Esophagus muscularis mucosa (tissue), 4 donors: Measurements from ENCODE around the gene LTBP1. TPM values are rescaled to one million over a fixed set of nuclear protein-coding genes. Genes with fewer than 3 reads are reported as not detected.
A peak's percentile ranks its signal among the peaks of the same experiment; 100 is the strongest.

Source experiments
- DNase-seq: peaks from one replicate; pipeline ENCODE4 v3.0.0-alpha.2; 2017; ENCODE audit errors: extremely low spot score
- H3K27ac ChIP-seq, 4 donors: fragments of 200-600 bp; sonication (generic); replicated peaks in 1 of 4; 1 replicate in 3 of 4; 2 replicates in 1 of 4; pipeline ENCODE4 v1.5.1; 2016 to 2019; ENCODE audit warnings: mild to moderate bottlenecking in 1 of 4
- H3K27me3 ChIP-seq, 4 donors: fragments of 200-600 bp; sonication (generic); one replicate each; pipeline versions ENCODE4 v1.5.1 to v1.6.0; 2016 to 2019
- H3K36me3 ChIP-seq, 4 donors: fragments of 200-600 bp; sonication (generic); one replicate each; pipeline ENCODE4 v1.5.1; 2016 to 2019
- H3K4me1 ChIP-seq, 4 donors: fragments of 200-600 bp; sonication (generic); one replicate each; pipeline ENCODE4 v1.5.1; 2016 to 2019
- H3K4me3 ChIP-seq, 4 donors: fragments of 200-600 bp; sonication (generic); 1 replicate in 2 of 4; 2 replicates in 2 of 4; pipeline ENCODE4 v1.5.1; 2016 to 2019; ENCODE audit warnings: mild to moderate bottlenecking in 4 of 4, moderate library complexity in 1 of 4
- H3K9me3 ChIP-seq, 4 donors: fragments of 200-600 bp; sonication (generic); 1 replicate in 3 of 4; 2 replicates in 1 of 4; pipeline ENCODE4 v1.5.1; 2016 to 2019
- CTCF ChIP-seq, 3 experiments: fragments of 200-600 bp in 2 of 3; fragments of 450-650 bp in 1 of 3; sonication (generic) in 2 of 3; IDR thresholded peaks; one replicate each; pipeline ENCODE4 v1.5.1; 2017 to 2019; ENCODE audit warnings: antibody characterized with exemption in 3 of 3, mild to moderate bottlenecking in 2 of 3, moderate library complexity in 1 of 3
- EP300 ChIP-seq: sonication (generic); formaldehyde crosslinking; IDR thresholded peaks from one replicate; pipeline ENCODE4 v1.6.1; 2017; ENCODE audit warnings: antibody characterized with exemption
- POLR2A ChIP-seq: fragments of 450-650 bp; IDR thresholded peaks from one replicate; pipeline ENCODE4 v1.6.1; 2017; ENCODE audit warnings: antibody characterized with exemption, moderate library complexity, mild to moderate bottlenecking, low read depth
- POLR2AphosphoS5 ChIP-seq, 2 donors: sonication (generic); formaldehyde crosslinking; IDR thresholded peaks; one replicate each; pipeline ENCODE4 v1.6.1; 2017; ENCODE audit warnings: antibody characterized with exemption in 2 of 2
- WGBS: methylation state at CpG from one replicate; pipeline ENCODE4 v1.1.5; 2018; 5-methylcytosine and 5-hydroxymethylcytosine counted together
- intact Hi-C: fragments of 100-400 bp; cut with DNase I; formaldehyde crosslinking; loops from one replicate; pipeline ENCODE4 v1.15.1; 2023
- total RNA-seq, 4 donors: library from RNA; depleted of rRNA; stranded (reverse); fragments of >200 nt; gene quantifications; one replicate each; pipeline versions ENCODE4 v1.1.0 to v1.2.1, GENCODE V29; 2016

Gene LTBP1
- total RNA-seq, 4 donors from 2014 or later, result 254 to 465 (median 368) TPM

GRCh38 chr2:32986480-32986879 lies 39.7 kb downstream of the LTBP1 start:
- DNase-seq, result peak; percentile 78
- H3K27ac ChIP-seq, result no peak overlapping the region
- no peaks in the 10 kb centered on the region for H3K36me3 ChIP-seq
- intact Hi-C loops, result no loop called here
- no peaks in the 10 kb centered on the region for H3K27me3 ChIP-seq
- H3K4me1 ChIP-seq, result peaks cover 0 to 13% (median 9%) of the 10 kb centered on the region in 4 donors
- H3K9me3 ChIP-seq, result no peaks in the 10 kb centered on the region
- no peak overlapping the region for H3K4me3 ChIP-seq
- TF ChIP-seq EP300 (no peak), POLR2AphosphoS5 (IDR thresholded peaks at IDR 0.05) (no peak), POLR2A (no peak), CTCF (IDR thresholded peaks at IDR 0.05) (no peak)
- WGBS, result 91% methylated on average over 4 of the region's 4 CpGs

- TF ChIP-seq POLR2A, result no peak
- no peak for TF ChIP-seq POLR2AphosphoS5 (IDR thresholded peaks at IDR 0.05)
- TF ChIP-seq CTCF (IDR thresholded peaks at IDR 0.05), result no peak
- TF ChIP-seq EP300, result no peak
- 78% methylated on average over 3 of the region's 3 CpGs for WGBS
Observed at GRCh38 chr2:32988525-32988924, 41.8 kb downstream of the LTBP1 start.

GRCh38 chr2:32990556-32990955 lies 43.8 kb downstream of the LTBP1 start:
- no peak for DNase-seq
- Histone ChIP-seq H3K36me3 (no peaks in the 10 kb centered on the region), H3K4me3 (no peak overlapping the region), H3K9me3 (no peaks in the 10 kb centered on the region), H3K27ac (no peak overlapping the region), H3K4me1 (peaks cover 8 to 31% (median 23%) of the 10 kb centered on the region in 4 donors), H3K27me3 (no peaks in the 10 kb centered on the region)
- intact Hi-C loops, result no loop called here
- no peak for TF ChIP-seq CTCF (IDR thresholded peaks at IDR 0.05)
- no peak for TF ChIP-seq POLR2AphosphoS5 (IDR thresholded peaks at IDR 0.05)
- no peak for TF ChIP-seq EP300
- TF ChIP-seq POLR2A, result no peak
- 0% methylated on average over 1 of the region's 1 CpG for WGBS

More at GRCh38 chr2:32988525-32988924, 41.8 kb downstream of the LTBP1 start:
- Histone ChIP-seq H3K4me1 (peaks cover 8 to 31% (median 23%) of the 10 kb centered on the region in 4 donors), H3K36me3 (no peaks in the 10 kb centered on the region), H3K27ac (no peak overlapping the region), H3K9me3 (no peaks in the 10 kb centered on the region), H3K4me3 (no peak overlapping the region), H3K27me3 (no peaks in the 10 kb centered on the region)
- intact Hi-C loops, result no loop called here
- DNase-seq, result peak; percentile 14

- Histone ChIP-seq H3K9me3 (no peaks in the 10 kb centered on the region), H3K27me3 (no peaks in the 10 kb centered on the region), H3K36me3 (no peaks in the 10 kb centered on the region), H3K4me3 (no peak overlapping the region), H3K4me1 (peaks cover 8 to 31% (median 23%) of the 10 kb centered on the region in 4 donors), H3K27ac (no peak overlapping the region)
- 57% methylated on average over 6 of the region's 6 CpGs for WGBS
- intact Hi-C loops, result no loop called here
- TF ChIP-seq POLR2AphosphoS5 (IDR thresholded peaks at IDR 0.05), result no peak
- DNase-seq, result peak; percentile 72
Observed at GRCh38 chr2:32991091-32991845, 44.5 kb downstream of the LTBP1 start.

GRCh38 chr2:32993005-32993539 lies 46.3 kb downstream of the LTBP1 start:
- H3K27ac ChIP-seq, result no peak overlapping the region
- H3K36me3 ChIP-seq, result no peaks in the 10 kb centered on the region
- H3K4me1 ChIP-seq, result peaks cover 8 to 31% (median 23%) of the 10 kb centered on the region in 4 donors
- H3K4me3 ChIP-seq, result no peak overlapping the region
- 60% methylated on average over 8 of the region's 8 CpGs for WGBS
- intact Hi-C loops, result no loop called here
- H3K27me3 ChIP-seq, result no peaks in the 10 kb centered on the region
- DNase-seq, result no peak
- no peaks in the 10 kb centered on the region for H3K9me3 ChIP-seq
- TF ChIP-seq POLR2AphosphoS5 (IDR thresholded peaks at IDR 0.05) (no peak), CTCF (IDR thresholded peaks at IDR 0.05) (no peak), POLR2A (no peak), EP300 (no peak)
